CD4-positive, alpha-beta T cell treated with Interleukin-6 for 4 hours (primary cell): ENCODE measurements around the gene CD151.

Source experiments
- DNase-seq: peaks from one replicate; pipeline ENCODE4 v3.0.0-alpha.2; 2020; ENCODE audit warnings: mixed read lengths

The CD151 gene

GRCh38 chr11:829847-830294 is 2.9 kb upstream of the CD151 start:
- DNase-seq = no peak

- peak; percentile 67 for DNase-seq
Observed at GRCh38 chr11:830295-831117, 2.2 kb upstream of the CD151 start.

- no peak for DNase-seq
Observed at GRCh38 chr11:831118-831864, 1.5 kb upstream of the CD151 start.

GRCh38 chr11:831961-832528 is 707 bp upstream of the CD151 start:
- DNase-seq = no peak

GRCh38 chr11:833114-833791 is 501 bp downstream of the CD151 start:
- DNase-seq = peak; percentile 36

GRCh38 chr11:833849-834311 is 1.1 kb downstream of the CD151 start:
- no peak for DNase-seq

- no peak for DNase-seq
Observed at GRCh38 chr11:834371-835316, 1.9 kb downstream of the CD151 start.

- DNase-seq = no peak
Observed at GRCh38 chr11:836274-836673, 3.5 kb downstream of the CD151 start.

GRCh38 chr11:836700-837099 is 3.9 kb downstream of the CD151 start:
- no peak for DNase-seq

- no peak for DNase-seq
Observed at GRCh38 chr11:837189-837989, 4.6 kb downstream of the CD151 start.

GRCh38 chr11:837990-838307 is 5.2 kb downstream of the CD151 start:
- no peak for DNase-seq

- no peak for DNase-seq
Observed at GRCh38 chr11:838441-839279, 5.9 kb downstream of the CD151 start.

GRCh38 chr11:839280-839623 is 6.5 kb downstream of the CD151 start:
- DNase-seq = no peak

GRCh38 chr11:839875-840617 is 7.3 kb downstream of the CD151 start:
- no peak for DNase-seq

GRCh38 chr11:841981-842369 is 9.2 kb downstream of the CD151 start:
- no peak for DNase-seq

- DNase-seq = peak; percentile 91
Observed at GRCh38 chr11:842370-843002, 9.7 kb downstream of the CD151 start, which contains the start of the genes POLR2L and TSPAN4. Gene POLR2L, minus strand, starts transcription at chr11:842529. Its CDS starts 21 bp downstream, at chr11:842508. Gene TSPAN4, plus strand, starts transcription at chr11:842852. Its CDS starts 7,453 bp downstream, at chr11:850305.

- no peak for DNase-seq
Observed at GRCh38 chr11:843086-843734, 10.5 kb downstream of the CD151 start.
